WTC11 (cell line): ENCODE measurements around the gene GPC5.

ENCODE experiments used
- CBFB ChIP-seq: sonication (generic); formaldehyde crosslinking; IDR thresholded peaks from 2 replicates; pipeline ENCODE4 v1.8.1; 2022; ENCODE audit warnings: mild to moderate bottlenecking, low read depth, missing genetic modification reagents
- ESRRA ChIP-seq: sonication (generic); formaldehyde crosslinking; IDR thresholded peaks from 2 replicates; pipeline ENCODE4 v1.8.1; 2022; ENCODE audit warnings: mild to moderate bottlenecking, missing genetic modification reagents, borderline replicate concordance
- FOXK1 ChIP-seq: sonication (generic); formaldehyde crosslinking; IDR thresholded peaks from 2 replicates; pipeline ENCODE4 v1.8.0; 2022; ENCODE audit warnings: mild to moderate bottlenecking, moderate library complexity, missing genetic modification reagents
- JUN ChIP-seq: sonication (generic); formaldehyde crosslinking; IDR thresholded peaks from 2 replicates; pipeline ENCODE4 v1.8.0; 2023; ENCODE audit warnings: mild to moderate bottlenecking, missing genetic modification reagents
- NR1H2 ChIP-seq: sonication (generic); formaldehyde crosslinking; IDR thresholded peaks from 2 replicates; pipeline ENCODE4 v1.9.0; 2021; ENCODE audit warnings: mild to moderate bottlenecking, moderate library complexity, missing genetic modification reagents
- OVOL2 ChIP-seq: fragments of 250-450 bp; sonication (Bioruptor Pico); IDR thresholded peaks from 2 replicates; pipeline ENCODE4 v1.9.0; 2021; ENCODE audit warnings: mild to moderate bottlenecking, borderline replicate concordance
- SP1 ChIP-seq: sonication (generic); formaldehyde crosslinking; conservative IDR thresholded peaks from 2 replicates; pipeline ENCODE4 v1.8.1; 2022; ENCODE audit warnings: missing genetic modification reagents
- TF ChIP-seq, protein P1 (sequence below): sonication (generic); formaldehyde crosslinking; IDR thresholded peaks from 2 replicates; pipeline ENCODE4 v1.8.1; 2023; ENCODE audit warnings: mild to moderate bottlenecking, missing genetic modification reagents, moderate library complexity
- TF ChIP-seq, protein P2 (sequence below): fragments of 200-600 bp; IDR thresholded peaks from 2 replicates; pipeline ENCODE4 v1.8.0; 2022; ENCODE audit warnings: antibody characterized with exemption
- TF ChIP-seq, protein P3 (sequence below): sonication (generic); formaldehyde crosslinking; IDR thresholded peaks from 2 replicates; pipeline ENCODE4 v1.8.1; 2023; ENCODE audit warnings: mild to moderate bottlenecking, moderate library complexity, missing genetic modification reagents
- TF ChIP-seq, protein P4 (sequence below): sonication (generic); formaldehyde crosslinking; IDR thresholded peaks from 2 replicates; pipeline ENCODE4 v1.8.1; 2023; ENCODE audit warnings: mild to moderate bottlenecking, missing genetic modification reagents
- TF ChIP-seq, protein P5 (sequence below): sonication (generic); formaldehyde crosslinking; IDR thresholded peaks from 2 replicates; pipeline ENCODE4 v1.8.0; 2022; ENCODE audit warnings: mild to moderate bottlenecking, missing genetic modification reagents

DNA sequence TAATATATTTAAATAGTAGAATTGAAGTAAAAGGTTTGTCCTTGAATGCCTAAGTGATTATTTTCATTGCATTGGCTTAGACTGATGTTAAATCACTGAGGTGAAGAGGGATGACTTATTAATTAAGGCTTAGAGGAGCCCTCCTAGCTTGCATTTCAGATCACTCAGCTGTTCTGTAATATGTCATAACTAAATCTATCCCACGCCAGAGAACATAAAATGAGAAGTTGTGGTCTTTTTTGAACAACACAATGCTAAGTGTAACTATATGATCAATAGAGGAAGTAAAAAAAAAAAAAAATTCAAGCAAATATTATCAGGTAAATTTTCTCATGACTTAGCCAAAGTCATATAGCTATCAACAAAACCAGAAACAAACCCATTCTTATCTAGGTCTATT lies 752.2 kb downstream of the GPC5 start:
- TF ChIP-seq, protein P1, sequence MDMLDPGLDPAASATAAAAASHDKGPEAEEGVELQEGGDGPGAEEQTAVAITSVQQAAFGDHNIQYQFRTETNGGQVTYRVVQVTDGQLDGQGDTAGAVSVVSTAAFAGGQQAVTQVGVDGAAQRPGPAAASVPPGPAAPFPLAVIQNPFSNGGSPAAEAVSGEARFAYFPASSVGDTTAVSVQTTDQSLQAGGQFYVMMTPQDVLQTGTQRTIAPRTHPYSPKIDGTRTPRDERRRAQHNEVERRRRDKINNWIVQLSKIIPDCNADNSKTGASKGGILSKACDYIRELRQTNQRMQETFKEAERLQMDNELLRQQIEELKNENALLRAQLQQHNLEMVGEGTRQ (CRISPR knock-in tag) = no peak
- TF ChIP-seq, protein P2, sequence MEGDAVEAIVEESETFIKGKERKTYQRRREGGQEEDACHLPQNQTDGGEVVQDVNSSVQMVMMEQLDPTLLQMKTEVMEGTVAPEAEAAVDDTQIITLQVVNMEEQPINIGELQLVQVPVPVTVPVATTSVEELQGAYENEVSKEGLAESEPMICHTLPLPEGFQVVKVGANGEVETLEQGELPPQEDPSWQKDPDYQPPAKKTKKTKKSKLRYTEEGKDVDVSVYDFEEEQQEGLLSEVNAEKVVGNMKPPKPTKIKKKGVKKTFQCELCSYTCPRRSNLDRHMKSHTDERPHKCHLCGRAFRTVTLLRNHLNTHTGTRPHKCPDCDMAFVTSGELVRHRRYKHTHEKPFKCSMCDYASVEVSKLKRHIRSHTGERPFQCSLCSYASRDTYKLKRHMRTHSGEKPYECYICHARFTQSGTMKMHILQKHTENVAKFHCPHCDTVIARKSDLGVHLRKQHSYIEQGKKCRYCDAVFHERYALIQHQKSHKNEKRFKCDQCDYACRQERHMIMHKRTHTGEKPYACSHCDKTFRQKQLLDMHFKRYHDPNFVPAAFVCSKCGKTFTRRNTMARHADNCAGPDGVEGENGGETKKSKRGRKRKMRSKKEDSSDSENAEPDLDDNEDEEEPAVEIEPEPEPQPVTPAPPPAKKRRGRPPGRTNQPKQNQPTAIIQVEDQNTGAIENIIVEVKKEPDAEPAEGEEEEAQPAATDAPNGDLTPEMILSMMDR = no peak
- TF ChIP-seq, protein P3, sequence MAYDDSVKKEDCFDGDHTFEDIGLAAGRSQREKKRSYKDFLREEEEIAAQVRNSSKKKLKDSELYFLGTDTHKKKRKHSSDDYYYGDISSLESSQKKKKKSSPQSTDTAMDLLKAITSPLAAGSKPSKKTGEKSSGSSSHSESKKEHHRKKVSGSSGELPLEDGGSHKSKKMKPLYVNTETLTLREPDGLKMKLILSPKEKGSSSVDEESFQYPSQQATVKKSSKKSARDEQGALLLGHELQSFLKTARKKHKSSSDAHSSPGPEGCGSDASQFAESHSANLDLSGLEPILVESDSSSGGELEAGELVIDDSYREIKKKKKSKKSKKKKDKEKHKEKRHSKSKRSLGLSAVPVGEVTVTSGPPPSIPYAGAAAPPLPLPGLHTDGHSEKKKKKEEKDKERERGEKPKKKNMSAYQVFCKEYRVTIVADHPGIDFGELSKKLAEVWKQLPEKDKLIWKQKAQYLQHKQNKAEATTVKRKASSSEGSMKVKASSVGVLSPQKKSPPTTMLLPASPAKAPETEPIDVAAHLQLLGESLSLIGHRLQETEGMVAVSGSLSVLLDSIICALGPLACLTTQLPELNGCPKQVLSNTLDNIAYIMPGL (CRISPR knock-in tag) = no peak
- TF ChIP-seq, protein P4, sequence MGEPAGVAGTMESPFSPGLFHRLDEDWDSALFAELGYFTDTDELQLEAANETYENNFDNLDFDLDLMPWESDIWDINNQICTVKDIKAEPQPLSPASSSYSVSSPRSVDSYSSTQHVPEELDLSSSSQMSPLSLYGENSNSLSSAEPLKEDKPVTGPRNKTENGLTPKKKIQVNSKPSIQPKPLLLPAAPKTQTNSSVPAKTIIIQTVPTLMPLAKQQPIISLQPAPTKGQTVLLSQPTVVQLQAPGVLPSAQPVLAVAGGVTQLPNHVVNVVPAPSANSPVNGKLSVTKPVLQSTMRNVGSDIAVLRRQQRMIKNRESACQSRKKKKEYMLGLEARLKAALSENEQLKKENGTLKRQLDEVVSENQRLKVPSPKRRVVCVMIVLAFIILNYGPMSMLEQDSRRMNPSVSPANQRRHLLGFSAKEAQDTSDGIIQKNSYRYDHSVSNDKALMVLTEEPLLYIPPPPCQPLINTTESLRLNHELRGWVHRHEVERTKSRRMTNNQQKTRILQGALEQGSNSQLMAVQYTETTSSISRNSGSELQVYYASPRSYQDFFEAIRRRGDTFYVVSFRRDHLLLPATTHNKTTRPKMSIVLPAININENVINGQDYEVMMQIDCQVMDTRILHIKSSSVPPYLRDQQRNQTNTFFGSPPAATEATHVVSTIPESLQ (CRISPR knock-in tag) = no peak
- TF ChIP-seq ESRRA (CRISPR knock-in tag) (no peak), SP1 (CRISPR knock-in tag) (no peak), CBFB (no peak), OVOL2 (CRISPR knock-in tag) (no peak), FOXK1 (no peak), JUN (no peak), NR1H2 (no peak)
- TF ChIP-seq, protein P5, sequence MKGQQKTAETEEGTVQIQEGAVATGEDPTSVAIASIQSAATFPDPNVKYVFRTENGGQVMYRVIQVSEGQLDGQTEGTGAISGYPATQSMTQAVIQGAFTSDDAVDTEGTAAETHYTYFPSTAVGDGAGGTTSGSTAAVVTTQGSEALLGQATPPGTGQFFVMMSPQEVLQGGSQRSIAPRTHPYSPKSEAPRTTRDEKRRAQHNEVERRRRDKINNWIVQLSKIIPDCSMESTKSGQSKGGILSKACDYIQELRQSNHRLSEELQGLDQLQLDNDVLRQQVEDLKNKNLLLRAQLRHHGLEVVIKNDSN = no peak
